SKM-1 treated with dmso at 0.1 percent for 144 hours (cell line): ENCODE measurements around the gene RBM28.
"Not testable (repeated sequence)": the region's sequence is repeated elsewhere in the genome, so short reads cannot be mapped to it uniquely, and the experiment has no call there.

ENCODE experiments used
- DNase-seq: peaks from one replicate; lab custom pipeline; 2025; ENCODE audit not compliant: unreplicated experiment; lab: John Stamatoyannopoulos, UW

RBM28 gene

GRCh38 chr7:128287556-128287955, 56.2 kb downstream of the RBM28 start:
- DNase-seq: no peak

- DNase-seq: no peak
Measured at GRCh38 chr7:128284102-128284501, 59.6 kb downstream of the RBM28 start.

GRCh38 chr7:128281605-128282380, 61.9 kb downstream of the RBM28 start:
- DNase-seq: no peak

GRCh38 chr7:128280451-128280850, 63.3 kb downstream of the RBM28 start:
- not testable (repeated sequence) for DNase-seq

GRCh38 chr7:128279124-128279713, 64.5 kb downstream of the RBM28 start:
- DNase-seq: no peak

- DNase-seq: no peak
Measured at GRCh38 chr7:128278366-128278765, 65.3 kb downstream of the RBM28 start.

- no peak for DNase-seq
Measured at GRCh38 chr7:128275681-128276080, 68.0 kb downstream of the RBM28 start.

GRCh38 chr7:128274884-128275603, 68.7 kb downstream of the RBM28 start:
- no peak for DNase-seq

- no peak for DNase-seq
Measured at GRCh38 chr7:128274246-128274883, 69.3 kb downstream of the RBM28 start.

- DNase-seq: no peak
Measured at GRCh38 chr7:128271942-128272481, 71.7 kb downstream of the RBM28 start.

- DNase-seq: no peak
Measured at GRCh38 chr7:128271471-128271941, 72.2 kb downstream of the RBM28 start.

GRCh38 chr7:128270826-128271272, 72.9 kb downstream of the RBM28 start:
- no peak for DNase-seq

GRCh38 chr7:128268233-128268632, 75.5 kb downstream of the RBM28 start:
- no peak for DNase-seq

GRCh38 chr7:128267595-128267924, 76.1 kb downstream of the RBM28 start:
- DNase-seq: no peak

GRCh38 chr7:128266883-128267594, 76.7 kb downstream of the RBM28 start:
- DNase-seq: no peak

- no peak for DNase-seq
Measured at GRCh38 chr7:128266529-128266882, 77.2 kb downstream of the RBM28 start.

GRCh38 chr7:128265906-128266300, 77.8 kb downstream of the RBM28 start:
- no peak for DNase-seq

- DNase-seq: no peak
Measured at GRCh38 chr7:128265156-128265905, 78.4 kb downstream of the RBM28 start.

GRCh38 chr7:128264477-128264876, 79.2 kb downstream of the RBM28 start:
- DNase-seq: no peak

GRCh38 chr7:128263420-128263819, 80.3 kb downstream of the RBM28 start:
- no peak for DNase-seq
